Thymus (tissue), 11 donors: ENCODE results near the gene PTPN1. TPM values are rescaled to one million over a fixed set of nuclear protein-coding genes. Genes with fewer than 3 reads are reported as not detected.

Source experiments
- DNase-seq, 9 donors: peaks; one replicate each; pipeline ENCODE4 v3.0.0-alpha.2; 2013; ENCODE audit warnings: low spot score in 9 of 9, low read depth in 6 of 9, missing footprints in 1 of 9
- H3K27ac ChIP-seq, 2 donors: one replicate each; pipeline ENCODE4 v1.5.1; 2013; ENCODE audit warnings: control low read depth in 1 of 2, low read depth in 1 of 2, low read length in 1 of 2, mild to moderate bottlenecking in 1 of 2, moderate library complexity in 1 of 2
- H3K27me3 ChIP-seq, 2 donors: one replicate each; pipeline ENCODE4 v1.5.1; 2013; ENCODE audit warnings: low read length in 1 of 2; ENCODE audit not compliant: control insufficient read depth in 2 of 2, insufficient read depth in 1 of 2
- H3K36me3 ChIP-seq, 2 donors: one replicate each; pipeline ENCODE4 v1.5.1; 2013; ENCODE audit warnings: low read length in 1 of 2, mild to moderate bottlenecking in 1 of 2, moderate library complexity in 1 of 2; ENCODE audit not compliant: control insufficient read depth in 2 of 2, insufficient read depth in 2 of 2
- H3K4me1 ChIP-seq, 2 donors: one replicate each; pipeline ENCODE4 v1.5.1; 2013; ENCODE audit warnings: low read length in 2 of 2; ENCODE audit not compliant: control insufficient read depth in 2 of 2, insufficient read depth in 2 of 2
- H3K4me3 ChIP-seq, 2 donors: one replicate each; pipeline ENCODE4 v1.5.1; 2013; ENCODE audit warnings: low read length in 2 of 2, control low read depth in 1 of 2, mild to moderate bottlenecking in 1 of 2
- H3K9me3 ChIP-seq, 2 donors: one replicate each; pipeline ENCODE4 v1.5.1; 2013; ENCODE audit warnings: low read length in 1 of 2, mild to moderate bottlenecking in 1 of 2; ENCODE audit not compliant: control insufficient read depth in 2 of 2, insufficient read depth in 1 of 2
- WGBS: extraction: QIAGEN DNeasy Blood & Tissue Kit; methylation state at CpG from one replicate; pipeline ENCODE4 v1.1.7; 2013; 5-methylcytosine and 5-hydroxymethylcytosine counted together
- polyA plus RNA-seq: library from polyadenylated mRNA; stranded (reverse); fragments of 200-250 nt; gene quantifications from one replicate; pipeline ENCODE4 v1.2.3, GENCODE V29; 2013
- total RNA-seq: library from RNA; stranded (reverse); fragments of 120-200 nt; gene quantifications from one replicate; pipeline ENCODE4 v1.2.4, GENCODE V29; 2013
- donor health status: healthy.

The PTPN1 gene
- total and polyA plus RNA-seq, 2 donors: 23.0 to 56.1 TPM

DNA sequence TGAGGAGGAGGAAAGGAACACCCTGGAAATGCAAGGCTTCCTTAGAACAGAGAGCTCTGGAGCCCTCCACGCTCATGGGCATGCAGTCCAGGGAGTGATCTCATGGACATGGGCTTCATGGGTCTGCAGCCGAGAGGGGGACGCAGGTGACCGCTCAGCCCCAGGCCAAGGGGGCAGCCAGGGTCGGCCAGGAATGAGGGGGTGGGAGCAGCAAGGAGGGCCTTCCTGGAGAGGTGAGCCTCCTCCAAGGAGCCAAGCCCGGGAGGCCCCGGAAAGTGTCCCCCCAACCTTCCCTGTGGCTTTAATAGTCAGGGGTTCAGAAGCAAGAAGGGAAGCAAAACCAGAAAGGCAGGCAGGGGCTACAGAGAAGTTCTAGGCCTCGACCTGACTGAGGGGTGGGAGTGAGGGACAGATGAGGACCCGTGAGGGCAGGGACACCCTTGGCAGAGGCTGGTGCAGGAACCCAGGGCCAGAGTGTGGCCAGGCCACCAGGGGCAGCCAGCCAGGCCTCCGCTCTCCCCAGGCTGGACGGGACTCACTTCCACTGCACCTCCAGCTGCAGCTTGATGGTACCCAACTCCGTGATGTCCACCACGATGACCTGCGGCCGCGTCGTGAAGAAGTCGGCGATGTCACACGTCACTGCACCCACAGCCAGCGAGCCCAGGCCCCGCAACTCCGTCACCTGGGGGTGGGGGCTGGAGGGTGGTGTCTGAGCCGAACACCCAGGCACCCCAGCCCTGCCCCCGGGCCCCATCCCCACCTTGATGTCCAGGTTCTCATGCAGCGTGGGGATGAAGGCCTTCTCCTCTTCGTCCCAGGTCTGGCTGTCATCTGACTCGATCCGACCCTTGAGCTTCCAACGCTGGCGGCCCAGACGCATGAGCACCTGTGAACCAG is 97.9 kb downstream of the PTPN1 start:
- H3K27me3 ChIP-seq: no peaks in the 10 kb centered on the region
- H3K4me1 ChIP-seq: no peaks in the 10 kb centered on the region
- no peak overlapping the region for H3K4me3 ChIP-seq
- 97% methylated on average over 32 of the region's 32 CpGs for WGBS
- no peak overlapping the region for H3K27ac ChIP-seq
- no peaks in the 10 kb centered on the region for H3K36me3 ChIP-seq
- no peaks in the 10 kb centered on the region for H3K9me3 ChIP-seq
- no peak for DNase-seq

- 97% methylated on average over 13 of the region's 13 CpGs for WGBS
Observed at GRCh38 chr20:50608750-50609104, 98.5 kb downstream of the PTPN1 start.

DNA sequence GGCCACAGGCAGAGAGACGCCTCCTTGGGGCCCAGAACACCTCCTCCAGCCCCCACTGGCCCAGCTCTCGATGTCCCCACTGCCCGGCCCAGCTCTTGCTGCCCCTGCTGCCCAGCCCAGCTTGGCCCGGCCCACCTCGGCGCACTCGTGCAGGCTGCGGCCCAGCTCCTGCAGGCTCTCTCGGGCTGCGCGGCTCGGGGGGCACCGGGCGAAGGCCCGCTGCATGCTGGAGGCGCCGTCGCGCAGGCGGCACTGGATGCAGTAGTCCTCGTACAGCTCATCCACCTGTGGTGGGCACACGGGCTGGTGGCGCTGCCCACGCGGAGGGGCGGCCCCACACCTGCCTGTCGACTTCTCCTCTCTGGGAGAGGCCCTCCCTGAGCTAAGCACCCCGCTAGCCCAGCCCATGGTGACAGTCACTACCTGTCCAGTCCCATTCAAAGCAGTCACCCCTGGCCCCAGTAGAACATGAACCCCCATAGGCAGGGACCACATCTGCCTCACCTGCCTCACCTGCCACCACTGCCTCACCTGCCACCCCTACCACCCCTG is 99.3 kb downstream of the PTPN1 start:
- Histone ChIP-seq H3K4me3 (no peak overlapping the region), H3K36me3 (no peaks in the 10 kb centered on the region), H3K9me3 (no peaks in the 10 kb centered on the region), H3K27me3 (no peaks in the 10 kb centered on the region), H3K4me1 (no peaks in the 10 kb centered on the region), H3K27ac (no peak overlapping the region)
- no peak for DNase-seq
- WGBS: 97% methylated on average over 28 of the region's 28 CpGs

More at GRCh38 chr20:50608750-50609104, 98.5 kb downstream of the PTPN1 start:
- H3K4me3 ChIP-seq: no peak overlapping the region
- no peak overlapping the region for H3K27ac ChIP-seq
- H3K36me3 ChIP-seq: no peaks in the 10 kb centered on the region
- DNase-seq: no peak
- H3K27me3 ChIP-seq: no peaks in the 10 kb centered on the region
- H3K4me1 ChIP-seq: no peaks in the 10 kb centered on the region
- no peaks in the 10 kb centered on the region for H3K9me3 ChIP-seq

GRCh38 chr20:50610212-50610718 is 100.1 kb downstream of the PTPN1 start:
- Histone ChIP-seq H3K4me3 (no peak overlapping the region), H3K36me3 (no peaks in the 10 kb centered on the region), H3K9me3 (no peaks in the 10 kb centered on the region), H3K27ac (no peak overlapping the region), H3K4me1 (no peaks in the 10 kb centered on the region), H3K27me3 (no peaks in the 10 kb centered on the region)
- WGBS: 89% methylated on average over 4 of the region's 4 CpGs
- no peak for DNase-seq

DNA sequence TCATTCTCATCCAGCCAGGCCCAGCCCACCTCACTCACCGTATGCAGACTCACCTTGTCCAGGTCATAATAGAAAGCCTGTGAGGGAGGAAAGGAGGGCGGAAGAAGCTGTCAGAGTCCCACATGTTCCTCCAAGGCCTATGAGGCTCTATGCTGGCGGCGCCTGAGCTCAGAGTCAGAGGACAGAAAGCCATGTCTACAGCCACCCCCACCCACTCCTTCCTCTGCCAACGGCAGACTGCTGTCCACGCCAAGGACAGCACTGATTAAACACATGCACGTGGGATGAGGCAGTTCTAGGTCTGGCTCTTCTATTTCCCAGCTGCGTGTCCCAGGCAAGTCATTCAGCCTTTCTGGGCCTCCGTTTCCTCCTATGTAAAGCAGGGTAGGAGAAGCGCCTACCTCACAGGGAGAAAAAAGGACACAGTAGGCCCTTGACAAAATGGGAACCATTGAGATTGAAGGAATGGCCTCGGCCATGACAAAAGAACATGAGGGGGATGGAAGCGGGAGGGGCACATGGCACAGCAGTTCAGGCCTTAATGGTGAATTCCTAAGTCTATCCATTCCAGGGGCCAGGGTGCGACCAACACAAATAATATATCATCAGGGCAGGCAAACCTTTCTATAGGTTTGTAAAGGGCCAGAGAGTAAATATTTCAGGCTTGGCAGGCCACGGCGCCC is 101.1 kb downstream of the PTPN1 start:
- no peaks in the 10 kb centered on the region for H3K4me1 ChIP-seq
- H3K9me3 ChIP-seq: no peaks in the 10 kb centered on the region
- peaks cover 0 to 3% of the 10 kb centered on the region in 2 donors for H3K36me3 ChIP-seq
- no peak overlapping the region for H3K27ac ChIP-seq
- no peak overlapping the region for H3K4me3 ChIP-seq
- H3K27me3 ChIP-seq: no peaks in the 10 kb centered on the region
- no peak for DNase-seq
- 86% methylated on average over 15 of the region's 15 CpGs for WGBS

GRCh38 chr20:50613438-50614169 is 103.4 kb downstream of the PTPN1 start:
- 97% methylated on average over 15 of the region's 15 CpGs for WGBS
- H3K4me3 ChIP-seq: no peak overlapping the region
- peaks cover 0 to 3% of the 10 kb centered on the region in 2 donors for H3K36me3 ChIP-seq

GRCh38 chr20:50615407-50615806 is 105.2 kb downstream of the PTPN1 start:
- Histone ChIP-seq H3K36me3 (peaks cover 0 to 3% of the 10 kb centered on the region in 2 donors), H3K4me3 (no peak overlapping the region), H3K27ac (no peak overlapping the region), H3K9me3 (peaks cover 0 to under 1% of the 10 kb centered on the region in 2 donors), H3K27me3 (no peaks in the 10 kb centered on the region), H3K4me1 (no peaks in the 10 kb centered on the region)
- 95% methylated on average over 6 of the region's 6 CpGs for WGBS
- DNase-seq: no peak

More at GRCh38 chr20:50613438-50614169, 103.4 kb downstream of the PTPN1 start:
- Histone ChIP-seq H3K9me3 (no peaks in the 10 kb centered on the region), H3K4me1 (no peaks in the 10 kb centered on the region), H3K27ac (no peak overlapping the region), H3K27me3 (no peaks in the 10 kb centered on the region)
- DNase-seq: no peak

DNA sequence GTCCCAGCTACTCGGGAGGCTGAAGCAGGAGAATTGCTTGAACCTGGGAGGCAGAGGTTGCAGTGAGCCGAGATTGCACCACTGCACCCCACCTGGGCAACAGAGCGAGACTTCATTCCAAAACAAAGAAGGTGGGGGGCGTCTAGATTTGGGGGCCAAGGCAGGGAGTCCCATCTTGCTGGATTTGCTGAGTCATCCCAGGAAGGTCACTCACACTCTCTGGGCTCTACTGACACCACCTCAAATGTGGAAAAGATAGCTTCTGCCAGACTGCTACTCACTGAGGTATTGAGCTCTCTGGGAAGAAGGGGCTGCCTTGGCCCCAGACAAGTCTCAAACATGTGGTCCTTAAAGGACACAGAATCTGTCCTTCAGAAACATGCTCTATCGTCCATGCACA is 106.8 kb downstream of the PTPN1 start:
- H3K4me1 ChIP-seq: no peaks in the 10 kb centered on the region
- WGBS: 95% methylated on average over 5 of the region's 5 CpGs
- H3K27ac ChIP-seq: no peak overlapping the region
- no peak for DNase-seq
- H3K27me3 ChIP-seq: no peaks in the 10 kb centered on the region
- peaks cover 0 to 3% of the 10 kb centered on the region in 2 donors for H3K36me3 ChIP-seq
- H3K4me3 ChIP-seq: no peak overlapping the region
- peaks cover 1 to 10% of the 10 kb centered on the region in 2 donors for H3K9me3 ChIP-seq
